HG03108 (cell line): ENCODE measurements around the gene TTBK1.
"Not testable (repeated sequence)": the region's sequence is repeated elsewhere in the genome, so short reads cannot be mapped to it uniquely, and the experiment has no call there.

Source experiments
- ATAC-seq: cut with Tn5 transposase; IDR thresholded peaks from one replicate; pipeline ENCODE4 v1.9.1; 2021; ENCODE audit warnings: moderate library complexity; ENCODE audit not compliant: unreplicated experiment

TTBK1 gene

GRCh38 chr6:43301081-43301870 lies 58.0 kb downstream of the TTBK1 start:
- no peak for ATAC-seq

GRCh38 chr6:43302126-43302525 lies 58.8 kb downstream of the TTBK1 start:
- ATAC-seq, result no peak

- not testable (repeated sequence) for ATAC-seq
Measured at GRCh38 chr6:43303006-43303405, 59.7 kb downstream of the TTBK1 start.

GRCh38 chr6:43303751-43304331 lies 60.6 kb downstream of the TTBK1 start:
- no peak for ATAC-seq

GRCh38 chr6:43304361-43304760 lies 61.1 kb downstream of the TTBK1 start:
- ATAC-seq, result no peak

GRCh38 chr6:43304882-43305281 lies 61.6 kb downstream of the TTBK1 start:
- ATAC-seq, result no peak

GRCh38 chr6:43306086-43306485 lies 62.8 kb downstream of the TTBK1 start:
- ATAC-seq, result no peak

- no peak for ATAC-seq
Measured at GRCh38 chr6:43307451-43308100, 64.3 kb downstream of the TTBK1 start.

- peak; percentile 53 for ATAC-seq
Measured at GRCh38 chr6:43308101-43308989, 65.1 kb downstream of the TTBK1 start, which contains the start of gene CRIP3. Gene CRIP3 (minus strand): TSS chr6:43308826. CDS start chr6:43308792, 34 bp downstream.

GRCh38 chr6:43308990-43309477 lies 65.8 kb downstream of the TTBK1 start:
- no peak for ATAC-seq

GRCh38 chr6:43310134-43310533 lies 66.9 kb downstream of the TTBK1 start:
- ATAC-seq, result no peak

- no peak for ATAC-seq
Measured at GRCh38 chr6:43310624-43311023, 67.3 kb downstream of the TTBK1 start.

- no peak for ATAC-seq
Measured at GRCh38 chr6:43311666-43312065, 68.4 kb downstream of the TTBK1 start.

GRCh38 chr6:43313813-43314212 lies 70.5 kb downstream of the TTBK1 start:
- no peak for ATAC-seq

GRCh38 chr6:43318011-43318410 lies 74.7 kb downstream of the TTBK1 start:
- no peak for ATAC-seq

GRCh38 chr6:43325876-43326275 lies 82.6 kb downstream of the TTBK1 start:
- no peak for ATAC-seq

GRCh38 chr6:43328528-43328927 lies 85.2 kb downstream of the TTBK1 start:
- ATAC-seq, result no peak

- ATAC-seq, result no peak
Measured at GRCh38 chr6:43331470-43331869, 88.2 kb downstream of the TTBK1 start.

GRCh38 chr6:43331891-43332290 lies 88.6 kb downstream of the TTBK1 start:
- ATAC-seq, result no peak

- ATAC-seq, result no peak
Measured at GRCh38 chr6:43334466-43335095, 91.3 kb downstream of the TTBK1 start.
